ENCODE data around the gene FAM43B.
A peak's percentile ranks its signal among the peaks of the same experiment; 100 is the strongest.

FAM43B gene, protein sequence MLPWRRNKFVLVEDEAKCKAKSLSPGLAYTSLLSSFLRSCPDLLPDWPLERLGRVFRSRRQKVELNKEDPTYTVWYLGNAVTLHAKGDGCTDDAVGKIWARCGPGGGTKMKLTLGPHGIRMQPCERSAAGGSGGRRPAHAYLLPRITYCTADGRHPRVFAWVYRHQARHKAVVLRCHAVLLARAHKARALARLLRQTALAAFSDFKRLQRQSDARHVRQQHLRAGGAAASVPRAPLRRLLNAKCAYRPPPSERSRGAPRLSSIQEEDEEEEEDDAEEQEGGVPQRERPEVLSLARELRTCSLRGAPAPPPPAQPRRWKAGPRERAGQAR

GRCh38 chr1:20551945-20552727, at the start of gene FAM43B:
FAM43B (plus strand) TSS chr1:20552573; CDS start chr1:20552974, 401 bp downstream.
- TF ChIP-seq GATA1 (IDR thresholded peaks at IDR 0.05; ENCODE audit: low read depth, low read length) (no peak), POLR2A (IDR thresholded peaks at IDR 0.05; ENCODE audit: low read length) (no peak)
- peak; percentile 4 to 10 for DNase-seq

DNA sequence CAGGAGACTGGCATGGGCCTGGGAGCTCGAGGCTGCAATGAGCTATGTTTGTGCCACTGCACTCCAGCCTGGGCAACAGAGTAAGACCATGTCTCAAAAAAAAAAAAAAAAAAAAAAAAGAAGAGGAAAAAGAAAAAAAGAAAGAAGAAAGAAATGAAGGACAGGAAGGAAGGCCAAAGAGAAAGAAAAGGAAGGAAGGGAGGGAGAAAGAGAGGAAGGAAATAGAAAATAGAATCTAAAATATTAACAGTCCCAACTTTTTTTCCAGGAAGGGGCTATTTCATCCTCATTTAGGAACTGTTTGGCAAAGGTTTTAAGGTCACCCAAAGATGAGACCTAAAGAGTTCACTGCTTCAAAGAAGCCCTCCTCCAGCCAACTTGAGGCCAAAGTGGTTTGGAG, 46.9 kb upstream of the FAM43B start:
- no peak for TF ChIP-seq POLR2A (IDR thresholded peaks at IDR 0.05; ENCODE audit: low read length)
- no peak for TF ChIP-seq GATA1 (IDR thresholded peaks at IDR 0.05; ENCODE audit: low read depth, low read length)
- no peak for DNase-seq

DNA sequence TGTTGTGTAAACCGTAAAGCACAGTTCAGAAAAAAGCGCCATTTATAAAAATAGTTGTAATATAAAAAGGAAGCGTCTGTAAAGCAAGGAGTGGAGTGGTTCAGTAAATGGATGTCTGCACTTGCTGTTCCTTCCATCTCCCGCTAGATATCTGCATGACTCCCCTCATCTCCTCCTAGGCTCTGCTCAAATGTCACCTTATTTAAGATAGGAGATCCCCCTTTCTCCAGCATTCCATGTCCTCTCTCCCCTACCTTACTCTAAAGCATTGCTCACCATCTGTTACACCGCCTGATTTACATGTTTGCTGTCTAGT, 45.2 kb upstream of the FAM43B start:
- no peak for TF ChIP-seq POLR2A (IDR thresholded peaks at IDR 0.05; ENCODE audit: low read length)
- TF ChIP-seq GATA1 (IDR thresholded peaks at IDR 0.05; ENCODE audit: low read depth, low read length): no peak
- peak; percentile 37 to 56 for DNase-seq

GRCh38 chr1:20507564-20508410, 44.6 kb upstream of the FAM43B start, which contains the start of gene MUL1:
MUL1 (minus strand) TSS chr1:20508151; CDS start chr1:20508024, 127 bp downstream.
- TF ChIP-seq GATA1 (IDR thresholded peaks at IDR 0.05; ENCODE audit: low read depth, low read length) (peak; percentile 47), POLR2A (IDR thresholded peaks at IDR 0.05; ENCODE audit: low read length) (peak; percentile 76)
- peak; percentile 96 for DNase-seq

GRCh38 chr1:20508411-20508771, 44.0 kb upstream of the FAM43B start:
- DNase-seq: no peak
- TF ChIP-seq GATA1 (IDR thresholded peaks at IDR 0.05; ENCODE audit: low read depth, low read length) (no peak), POLR2A (IDR thresholded peaks at IDR 0.05; ENCODE audit: low read length) (no peak)

DNA sequence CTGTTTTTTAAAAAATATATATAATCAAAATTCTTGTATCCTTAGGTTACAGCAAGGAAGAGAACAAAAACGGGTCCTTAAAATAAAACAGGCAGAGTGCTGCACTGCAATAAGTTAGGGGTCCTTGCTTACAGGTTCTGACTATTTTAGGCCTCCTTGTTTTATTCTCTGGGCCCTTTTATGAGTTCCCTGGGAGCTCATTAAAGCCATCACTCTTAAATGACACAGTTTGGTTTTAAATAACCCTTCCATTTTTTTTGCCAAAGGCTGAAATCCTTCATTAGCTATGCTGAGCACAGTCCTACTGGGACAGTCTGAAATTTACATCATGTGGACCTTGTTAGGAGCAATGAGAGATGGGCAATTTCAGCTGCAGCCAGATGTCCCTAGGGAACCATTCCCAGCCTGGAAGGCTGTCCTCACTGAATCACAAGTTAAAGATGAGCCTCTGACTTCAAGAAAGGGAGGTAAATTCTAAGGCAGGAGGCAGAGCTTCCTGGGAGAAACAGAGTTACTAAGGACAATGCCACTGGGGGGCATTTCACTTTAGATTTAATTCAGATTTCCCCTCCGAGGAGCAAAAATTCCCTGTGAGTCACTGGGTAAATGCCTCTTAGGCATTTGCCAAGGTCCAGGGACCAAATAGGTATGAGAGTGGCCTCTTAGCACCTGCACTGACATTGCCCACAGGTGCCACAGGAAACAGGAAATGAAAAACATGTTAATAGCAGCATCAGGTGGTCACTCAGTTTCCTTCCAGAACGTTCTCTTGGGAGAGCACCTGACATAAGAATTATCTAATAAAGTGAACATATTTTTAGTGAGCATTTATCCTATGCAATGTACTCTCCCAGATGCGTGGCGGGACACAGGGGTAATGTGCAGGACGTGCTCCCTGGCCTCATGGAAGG, 40.6 kb upstream of the FAM43B start:
- DNase-seq: no peak
- TF ChIP-seq POLR2A (IDR thresholded peaks at IDR 0.05; ENCODE audit: low read length): no peak
- TF ChIP-seq GATA1 (IDR thresholded peaks at IDR 0.05; ENCODE audit: low read depth, low read length): no peak

GRCh38 chr1:20519609-20520262, 32.6 kb upstream of the FAM43B start:
- peak; percentile 14 to 64 for DNase-seq

DNA sequence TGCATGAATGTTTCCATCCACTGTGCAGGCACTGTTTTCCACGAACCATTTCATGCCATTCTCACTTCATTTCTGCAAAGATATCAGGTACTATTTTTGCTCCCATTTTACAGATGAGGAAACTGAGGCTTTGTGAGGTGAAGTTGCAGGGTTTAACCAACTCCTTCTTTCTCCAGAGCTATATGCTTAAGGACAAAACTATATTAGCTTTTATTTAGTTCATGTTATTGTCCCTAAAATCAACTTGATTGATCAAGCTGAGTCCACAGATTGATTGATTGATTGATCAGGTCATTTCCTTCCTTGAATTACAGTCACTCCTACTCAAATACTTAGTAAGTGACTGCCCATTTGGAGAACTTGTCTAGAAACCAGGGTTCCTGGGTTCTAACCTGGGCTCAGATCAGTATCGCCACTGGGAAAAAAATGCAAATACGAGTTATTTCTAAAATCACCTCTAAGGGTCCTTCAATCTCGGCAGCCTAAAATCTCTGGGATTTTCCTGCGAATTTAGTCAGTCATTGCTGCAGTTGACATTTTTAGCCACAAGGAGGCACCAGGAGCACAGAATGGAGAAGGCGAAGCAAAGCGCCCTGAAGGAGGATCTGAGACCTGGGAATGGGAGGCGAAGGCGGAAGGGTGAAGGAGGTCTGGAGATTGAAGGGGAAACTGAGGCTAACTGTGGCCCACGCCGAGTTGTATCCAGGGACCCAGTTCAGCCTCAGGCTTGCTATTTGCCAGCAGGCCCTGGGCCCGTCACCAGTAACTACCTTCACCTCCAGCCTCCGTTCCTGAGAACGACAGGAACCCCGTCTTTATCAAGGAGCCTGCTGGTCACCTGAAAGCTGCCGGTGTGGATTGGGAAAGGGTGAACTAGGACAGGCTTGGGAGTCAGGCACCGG, 30.2 kb upstream of the FAM43B start:
- no peak for TF ChIP-seq GATA1 (IDR thresholded peaks at IDR 0.05; ENCODE audit: low read depth, low read length)
- TF ChIP-seq POLR2A (IDR thresholded peaks at IDR 0.05; ENCODE audit: low read length): no peak
- peak; percentile 71 to 83 for DNase-seq

- DNase-seq: no peak
These were observed 26.1 kb upstream of the FAM43B start for GRCh38 chr1:20526267-20526666.

DNA sequence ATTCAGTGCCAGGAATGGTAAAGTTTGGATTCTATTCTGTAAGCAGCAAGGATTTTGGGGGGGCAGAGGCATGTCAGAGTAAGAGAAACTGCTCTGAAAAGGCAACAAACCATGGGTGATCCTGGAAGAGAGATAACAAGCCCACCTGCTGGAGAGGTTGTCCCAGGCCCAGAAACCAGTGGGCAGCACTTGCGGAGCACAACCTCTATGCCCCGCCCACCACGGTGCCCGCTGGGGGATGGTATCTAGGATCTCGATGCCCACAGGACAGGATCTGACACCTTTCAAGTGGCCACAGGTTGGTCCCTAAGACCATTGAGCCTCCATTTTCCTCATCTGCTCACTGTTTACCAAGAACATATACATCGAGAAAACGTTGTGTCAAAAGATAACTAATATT, 24.2 kb upstream of the FAM43B start:
- TF ChIP-seq POLR2A (IDR thresholded peaks at IDR 0.05; ENCODE audit: low read length) (no peak), GATA1 (IDR thresholded peaks at IDR 0.05; ENCODE audit: low read depth, low read length) (no peak)
- DNase-seq: no peak

More at GRCh38 chr1:20526267-20526666, 26.1 kb upstream of the FAM43B start:
- no peak for TF ChIP-seq POLR2A (IDR thresholded peaks at IDR 0.05; ENCODE audit: low read length)
- no peak for TF ChIP-seq GATA1 (IDR thresholded peaks at IDR 0.05; ENCODE audit: low read depth, low read length)

GRCh38 chr1:20530306-20530705, 22.1 kb upstream of the FAM43B start:
- TF ChIP-seq POLR2A (IDR thresholded peaks at IDR 0.05; ENCODE audit: low read length): no peak
- TF ChIP-seq GATA1 (IDR thresholded peaks at IDR 0.05; ENCODE audit: low read depth, low read length): no peak
- DNase-seq: peak; percentile 52 to 59

DNA sequence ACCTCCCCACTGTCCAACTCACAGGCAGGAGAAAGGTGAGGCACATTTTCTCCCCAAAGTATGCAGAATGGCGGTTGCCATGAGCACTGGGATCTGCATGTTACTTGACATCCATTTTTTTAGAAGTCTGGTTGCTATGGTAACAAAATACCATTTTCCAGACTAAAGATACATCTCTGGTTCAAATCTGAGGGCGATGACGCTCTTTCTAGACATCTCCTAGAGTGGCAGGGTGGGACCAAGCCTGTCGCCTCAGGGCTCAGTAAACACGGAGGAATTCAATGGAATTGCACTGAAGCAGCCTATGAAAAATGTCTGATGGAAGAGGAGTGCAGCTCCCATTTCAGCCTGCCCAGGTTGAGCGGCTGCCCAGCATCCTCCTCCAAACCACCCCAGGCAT, 21.5 kb upstream of the FAM43B start:
- DNase-seq: no peak
- no peak for TF ChIP-seq GATA1 (IDR thresholded peaks at IDR 0.05; ENCODE audit: low read depth, low read length)
- no peak for TF ChIP-seq POLR2A (IDR thresholded peaks at IDR 0.05; ENCODE audit: low read length)
